Effector memory CD4-positive, alpha-beta T cell (primary cell): ENCODE measurements around the gene SLC25A18.
"Not testable (repeated sequence)": the region's sequence is repeated elsewhere in the genome, so short reads cannot be mapped to it uniquely, and the experiment has no call there.

Experiments used
- DNase-seq, 3 donors: peaks; one replicate each; pipeline ENCODE4 v3.0.0-alpha.2; 2020
- H3K27ac ChIP-seq: 2 replicates; pipeline ENCODE4 v1.7.0; 2013; ENCODE audit warnings: mild to moderate bottlenecking, low read length, moderate library complexity; ENCODE audit not compliant: insufficient read depth, poor library complexity, severe bottlenecking
- H3K27me3 ChIP-seq: replicated peaks from 2 replicates; pipeline ENCODE4 v1.7.0; 2013; ENCODE audit warnings: mild to moderate bottlenecking, low read length; ENCODE audit not compliant: insufficient read depth, control insufficient read depth, poor library complexity, severe bottlenecking
- H3K36me3 ChIP-seq: 2 replicates; pipeline ENCODE4 v1.7.0; 2013; ENCODE audit warnings: mild to moderate bottlenecking, low read length, moderate library complexity; ENCODE audit not compliant: control insufficient read depth, insufficient read depth
- H3K4me1 ChIP-seq: 2 replicates; pipeline ENCODE4 v1.7.0; 2013; ENCODE audit warnings: low read length, mild to moderate bottlenecking; ENCODE audit not compliant: control insufficient read depth, insufficient read depth, poor library complexity, severe bottlenecking
- H3K4me3 ChIP-seq: 2 replicates; pipeline ENCODE4 v1.7.0; 2013; ENCODE audit warnings: low read length, low read depth, mild to moderate bottlenecking; ENCODE audit not compliant: insufficient read depth, poor library complexity, severe bottlenecking
- H3K9me3 ChIP-seq: 2 replicates; pipeline ENCODE4 v1.7.0; 2013; ENCODE audit warnings: mild to moderate bottlenecking, low read length, moderate library complexity; ENCODE audit not compliant: control insufficient read depth
- total RNA-seq, 3 donors: gene quantifications; one replicate each; lab custom pipeline; 2026; lab: John Stamatoyannopoulos, UW

SLC25A18 gene, protein sequence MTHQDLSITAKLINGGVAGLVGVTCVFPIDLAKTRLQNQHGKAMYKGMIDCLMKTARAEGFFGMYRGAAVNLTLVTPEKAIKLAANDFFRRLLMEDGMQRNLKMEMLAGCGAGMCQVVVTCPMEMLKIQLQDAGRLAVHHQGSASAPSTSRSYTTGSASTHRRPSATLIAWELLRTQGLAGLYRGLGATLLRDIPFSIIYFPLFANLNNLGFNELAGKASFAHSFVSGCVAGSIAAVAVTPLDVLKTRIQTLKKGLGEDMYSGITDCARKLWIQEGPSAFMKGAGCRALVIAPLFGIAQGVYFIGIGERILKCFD
- 0 reads per million in 3 donors for total RNA-seq

- H3K27me3 ChIP-seq = no peaks in the 10 kb centered on the region
- H3K36me3 ChIP-seq = no peaks in the 10 kb centered on the region
- no peak for DNase-seq
- H3K4me3 ChIP-seq = no peak within 1 kb of the TSS
- no peak within 1 kb of the TSS for H3K27ac ChIP-seq
- no peaks in the 10 kb centered on the region for H3K4me1 ChIP-seq
- H3K9me3 ChIP-seq = no peaks in the 10 kb centered on the region
Measured at GRCh38 chr22:17562906-17563870, at the start of gene SLC25A18. SLC25A18 (plus strand) TSS chr22:17563498; CDS start chr22:17579945, 16,447 bp downstream.

- DNase-seq = no peak
- Histone ChIP-seq H3K36me3 (no peaks in the 10 kb centered on the region), H3K27me3 (no peaks in the 10 kb centered on the region), H3K27ac (no peak overlapping the region), H3K4me1 (no peaks in the 10 kb centered on the region), H3K4me3 (no peak overlapping the region), H3K9me3 (no peaks in the 10 kb centered on the region)
Measured at GRCh38 chr22:17513612-17514011, 49.7 kb upstream of the SLC25A18 start.

DNA sequence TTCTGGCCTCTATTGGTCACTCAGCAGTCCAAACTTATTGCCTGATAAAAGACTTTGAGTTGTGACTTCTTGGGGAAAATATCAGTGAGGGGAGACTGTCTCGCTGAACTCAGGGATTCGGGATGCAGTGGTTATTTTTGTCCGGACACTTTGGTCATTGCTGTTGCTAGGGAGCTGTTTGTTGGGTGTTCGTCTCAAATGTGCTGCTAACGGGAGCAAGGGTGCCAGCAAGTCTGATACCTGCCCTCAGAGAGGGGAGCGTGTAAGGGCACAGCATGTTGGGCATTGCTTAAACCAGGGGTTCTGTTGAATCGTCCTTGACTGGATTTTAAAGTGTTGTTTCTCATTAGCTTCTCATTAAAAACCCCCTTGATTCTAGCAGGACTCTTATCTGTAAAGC, 49.2 kb upstream of the SLC25A18 start:
- Histone ChIP-seq H3K4me3 (no peak overlapping the region), H3K4me1 (no peaks in the 10 kb centered on the region), H3K9me3 (no peaks in the 10 kb centered on the region), H3K27me3 (no peaks in the 10 kb centered on the region), H3K36me3 (no peaks in the 10 kb centered on the region), H3K27ac (no peak overlapping the region)
- no peak for DNase-seq

- no peak for DNase-seq
- H3K36me3 ChIP-seq = no peaks in the 10 kb centered on the region
- H3K4me1 ChIP-seq = no peaks in the 10 kb centered on the region
- H3K27ac ChIP-seq = no peak overlapping the region
- no peaks in the 10 kb centered on the region for H3K9me3 ChIP-seq
- H3K27me3 ChIP-seq = no peaks in the 10 kb centered on the region
- no peak overlapping the region for H3K4me3 ChIP-seq
Measured at GRCh38 chr22:17518406-17518805, 44.9 kb upstream of the SLC25A18 start.

DNA sequence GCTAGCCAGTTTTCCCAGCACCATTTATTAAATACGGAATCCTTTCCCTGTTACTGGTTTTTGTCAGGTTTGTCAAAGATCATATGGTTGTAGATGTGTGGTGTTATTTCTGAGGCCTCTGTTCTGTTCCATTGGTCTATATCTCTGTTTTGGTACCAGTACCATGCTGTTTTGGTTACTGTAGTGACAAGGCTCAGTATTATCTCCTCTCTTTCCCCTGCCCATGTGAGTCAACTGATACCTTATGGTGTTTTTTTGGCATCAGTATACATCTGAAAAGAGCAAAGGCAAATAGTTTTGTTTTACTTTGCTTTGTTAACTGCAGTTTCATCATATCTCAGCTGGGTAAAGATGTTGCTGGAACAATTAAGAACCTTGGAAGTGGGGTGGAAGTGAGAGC, 41.3 kb upstream of the SLC25A18 start:
- H3K4me3 ChIP-seq, H3K27me3 ChIP-seq, H3K4me1 ChIP-seq, DNase-seq, H3K27ac ChIP-seq, H3K9me3 ChIP-seq, H3K36me3 ChIP-seq: not testable (repeated sequence)

GRCh38 chr22:17523925-17524324, 39.4 kb upstream of the SLC25A18 start:
- Histone ChIP-seq H3K36me3 (no peaks in the 10 kb centered on the region), H3K4me3 (no peak overlapping the region), H3K4me1 (no peaks in the 10 kb centered on the region), H3K27ac (no peak overlapping the region), H3K9me3 (no peaks in the 10 kb centered on the region), H3K27me3 (no peaks in the 10 kb centered on the region)
- no peak for DNase-seq

DNA sequence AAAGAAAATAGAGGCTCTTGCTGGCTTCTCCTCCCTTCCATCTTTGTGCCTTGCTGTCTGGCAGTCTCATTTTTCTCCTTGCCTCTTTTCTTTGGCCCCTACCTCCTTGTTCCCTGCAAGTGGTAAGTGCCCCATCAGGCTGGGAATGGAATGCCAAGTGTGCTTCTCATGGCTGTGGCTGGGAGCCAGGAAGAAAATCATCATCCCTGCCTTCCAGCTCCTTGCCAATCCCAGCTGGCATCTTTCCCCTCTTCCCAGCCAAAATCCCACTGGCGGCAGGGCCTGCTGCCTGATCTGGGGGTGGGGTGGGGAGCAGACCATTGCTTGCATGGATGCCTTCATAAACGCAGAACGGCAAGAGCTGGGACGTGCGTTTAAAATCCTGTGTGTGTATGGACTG, 27.0 kb upstream of the SLC25A18 start:
- Histone ChIP-seq H3K4me1 (no peaks in the 10 kb centered on the region), H3K4me3 (no peak overlapping the region), H3K27ac (no peak overlapping the region), H3K27me3 (no peaks in the 10 kb centered on the region), H3K9me3 (no peaks in the 10 kb centered on the region), H3K36me3 (no peaks in the 10 kb centered on the region)
- DNase-seq = no peak

DNA sequence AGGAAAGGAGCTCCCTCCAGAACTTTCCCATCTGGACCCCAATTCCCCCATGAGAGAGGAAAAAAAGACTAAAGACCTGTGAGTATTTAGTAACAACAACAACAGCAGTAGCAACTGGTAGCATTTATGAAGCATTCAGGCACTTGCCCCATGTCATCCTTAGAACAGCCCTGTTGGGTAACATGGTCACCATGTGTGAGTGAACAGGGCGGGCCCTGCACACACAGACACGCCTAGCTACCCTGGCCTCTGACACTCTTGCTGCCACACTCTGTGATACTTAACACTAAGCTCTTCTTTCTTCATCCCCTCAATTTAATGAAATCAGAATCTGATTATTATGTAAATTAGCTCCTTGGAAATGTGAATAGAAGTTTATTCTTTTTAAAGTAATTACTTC, 26.1 kb upstream of the SLC25A18 start:
- DNase-seq = no peak
- Histone ChIP-seq H3K9me3 (no peaks in the 10 kb centered on the region), H3K27me3 (no peaks in the 10 kb centered on the region), H3K36me3 (no peaks in the 10 kb centered on the region), H3K27ac (no peak overlapping the region), H3K4me3 (no peak overlapping the region), H3K4me1 (no peaks in the 10 kb centered on the region)

GRCh38 chr22:17540481-17540880, 22.8 kb upstream of the SLC25A18 start:
- Histone ChIP-seq H3K27ac (no peak overlapping the region), H3K36me3 (no peaks in the 10 kb centered on the region), H3K9me3 (no peaks in the 10 kb centered on the region), H3K27me3 (no peaks in the 10 kb centered on the region), H3K4me1 (no peaks in the 10 kb centered on the region), H3K4me3 (no peak overlapping the region)
- DNase-seq = no peak

DNA sequence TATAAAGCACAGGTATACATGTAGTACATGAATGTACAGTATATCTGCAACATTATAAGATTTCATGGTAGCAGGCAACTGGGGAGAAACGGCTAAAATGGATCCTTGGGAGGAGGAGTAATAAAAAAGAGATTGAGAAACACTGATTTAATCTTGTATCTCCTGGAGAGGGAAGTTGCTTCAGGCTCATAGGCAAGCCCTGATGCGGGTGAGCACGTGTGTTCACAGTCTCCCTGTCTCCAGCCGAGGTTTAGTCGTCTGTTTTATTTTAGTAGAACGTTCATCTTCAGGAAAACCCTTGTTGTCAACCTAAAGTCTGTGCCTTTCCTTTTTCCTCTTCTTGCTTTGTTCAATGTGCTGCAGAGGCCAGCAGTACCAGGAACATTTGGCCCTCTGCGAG, 21.8 kb upstream of the SLC25A18 start:
- Histone ChIP-seq H3K9me3 (no peaks in the 10 kb centered on the region), H3K4me3 (no peak overlapping the region), H3K4me1 (no peaks in the 10 kb centered on the region), H3K36me3 (no peaks in the 10 kb centered on the region), H3K27me3 (no peaks in the 10 kb centered on the region), H3K27ac (no peak overlapping the region)
- no peak for DNase-seq
